Measurements from ENCODE around the gene INO80. TPM values are rescaled to one million over a fixed set of nuclear protein-coding genes. Genes with fewer than 3 reads are reported as not detected.

Gene INO80
- total RNA-seq, 4 donors from 2014 or later, result 20.9 to 28.4 (median 25.1) TPM

- TF ChIP-seq CTCF (IDR thresholded peaks at IDR 0.05; ENCODE audit: low read depth), result no peak
Observed at GRCh38 chr15:40985541-40986330, 130.3 kb downstream of the INO80 start.

- TF ChIP-seq CTCF (IDR thresholded peaks at IDR 0.05; ENCODE audit: low read depth), result no peak
Observed at GRCh38 chr15:40984964-40985363, 131.1 kb downstream of the INO80 start.

- TF ChIP-seq CTCF (IDR thresholded peaks at IDR 0.05; ENCODE audit: low read depth), result no peak
Observed at GRCh38 chr15:40984406-40984805, 131.7 kb downstream of the INO80 start.

GRCh38 chr15:40982855-40983254 lies 133.2 kb downstream of the INO80 start:
- no peak for TF ChIP-seq CTCF (IDR thresholded peaks at IDR 0.05; ENCODE audit: low read depth)

GRCh38 chr15:40981186-40981585 lies 134.9 kb downstream of the INO80 start:
- no peak for TF ChIP-seq CTCF (IDR thresholded peaks at IDR 0.05; ENCODE audit: low read depth)

GRCh38 chr15:40978562-40978961 lies 137.5 kb downstream of the INO80 start:
- no peak for TF ChIP-seq CTCF (IDR thresholded peaks at IDR 0.05; ENCODE audit: low read depth)

GRCh38 chr15:40978141-40978540 lies 137.9 kb downstream of the INO80 start:
- no peak for TF ChIP-seq CTCF (IDR thresholded peaks at IDR 0.05; ENCODE audit: low read depth)

All from subcutaneous adipose tissue (tissue), 4 donors.